Endodermal cell (in vitro differentiated cells): ENCODE measurements around the gene NEK9. TPM values are rescaled to one million over a fixed set of nuclear protein-coding genes. Genes with fewer than 3 reads are reported as not detected.
"Not testable (repeated sequence)": the region's sequence is repeated elsewhere in the genome, so short reads cannot be mapped to it uniquely, and the experiment has no call there.

Experiments used
- DNase-seq: peaks from one replicate; pipeline ENCODE4 v3.0.0-alpha.2; 2017
- H3K27ac ChIP-seq: 2 replicates; pipeline ENCODE4 v1.5.1; 2013; ENCODE audit warnings: mild to moderate bottlenecking, low read depth, low read length, moderate library complexity
- H3K27me3 ChIP-seq: 2 replicates; pipeline ENCODE4 v1.6.1; 2013; ENCODE audit warnings: mild to moderate bottlenecking, low read length, moderate library complexity; ENCODE audit not compliant: insufficient read depth, control insufficient read depth, poor library complexity, severe bottlenecking
- H3K36me3 ChIP-seq: 2 replicates; pipeline ENCODE4 v1.7.0; 2013; ENCODE audit warnings: mild to moderate bottlenecking, low read length, moderate library complexity; ENCODE audit not compliant: control insufficient read depth, insufficient read depth
- H3K4me1 ChIP-seq: one replicate; pipeline ENCODE4 v1.7.0; 2013; ENCODE audit warnings: low read length; ENCODE audit not compliant: control insufficient read depth, insufficient read depth
- H3K4me3 ChIP-seq: 2 replicates; pipeline ENCODE4 v1.5.1; 2013; ENCODE audit warnings: mild to moderate bottlenecking, low read length, moderate library complexity
- H3K9ac ChIP-seq: 2 replicates; pipeline ENCODE4 v1.6.1; 2013; ENCODE audit warnings: mild to moderate bottlenecking, low read length, moderate library complexity; ENCODE audit not compliant: poor library complexity, severe bottlenecking; ENCODE audit errors: extremely low read depth
- H3K9me3 ChIP-seq: 2 replicates; pipeline ENCODE4 v1.6.1; 2013; ENCODE audit warnings: mild to moderate bottlenecking, low read length, moderate library complexity; ENCODE audit not compliant: control insufficient read depth
- H3K27ac Mint-ChIP-seq: 2 replicates; pipeline ENCODE4 v1.8.0; 2020; ENCODE audit warnings: mixed read lengths
- H3K27me3 Mint-ChIP-seq: 2 replicates; pipeline ENCODE4 v1.8.0; 2021; ENCODE audit warnings: mild to moderate bottlenecking, mixed read lengths; ENCODE audit not compliant: insufficient read depth
- H3K36me3 Mint-ChIP-seq: 2 replicates; pipeline ENCODE4 v1.8.0; 2020; ENCODE audit warnings: low read depth, mixed read lengths
- H3K4me1 Mint-ChIP-seq: 2 replicates; pipeline ENCODE4 v1.8.0; 2020; ENCODE audit warnings: mixed read lengths
- H3K4me3 Mint-ChIP-seq: 2 replicates; pipeline ENCODE4 v1.8.0; 2020; ENCODE audit warnings: mild to moderate bottlenecking, moderate library complexity, mixed read lengths
- H3K9me3 Mint-ChIP-seq: 2 replicates; pipeline ENCODE4 v1.8.0; 2020; ENCODE audit warnings: mild to moderate bottlenecking, mixed read lengths
- CTCF ChIP-seq: fragments of 200-600 bp; sonication (generic); conservative IDR thresholded peaks from 2 replicates; pipeline ENCODE4 v1.5.0; 2021; ENCODE audit warnings: antibody characterized with exemption, mild to moderate bottlenecking
- WGBS, 2 experiments: methylation state at CpG; one replicate each; pipeline versions ENCODE4 v1.1.5 to v1.1.7; 2013; ENCODE audit warnings: missing lambda C conversion rate in 2 of 2, mixed read lengths in 1 of 2; ENCODE audit not compliant: insufficient coverage in 1 of 2, insufficient read length in 1 of 2; 5-methylcytosine and 5-hydroxymethylcytosine counted together
- total RNA-seq, 2 donors: library from RNA; stranded (reverse); fragmentation: NEBNext Ultra II Directional in 1 of 2; extraction: Animal tissue kit (Norgen Biotek cat#: 25700) in 1 of 2; gene quantifications; 2 replicates in 1 of 2; 3 replicates in 1 of 2; pipeline ENCODE4 v1.2.1, GENCODE V29; 2021

NEK9 gene
- total RNA-seq, 2 donors from 2014 or later, result 74.1 to 97.5 TPM

GRCh38 chr14:75069121-75069810 is 57.6 kb downstream of the NEK9 start, which contains the start of gene ZC2HC1C:
ZC2HC1C (plus strand) TSS chr14:75069641; CDS start chr14:75070574, 933 bp downstream.
- Mint-ChIP-seq H3K27ac (peak within 1 kb of the TSS; percentile 96), H3K27me3 (no peaks in the 10 kb centered on the region), H3K36me3 (no peaks in the 10 kb centered on the region), H3K4me3 (no peak within 1 kb of the TSS), H3K4me1 (peaks cover 4% of the 10 kb centered on the region), H3K9me3 (no peaks in the 10 kb centered on the region)
- peak within 1 kb of the TSS; percentile 90 for H3K4me3 ChIP-seq
- peak within 1 kb of the TSS; percentile 68 for H3K9ac ChIP-seq
- H3K9me3 ChIP-seq, result no peaks in the 10 kb centered on the region
- H3K4me1 ChIP-seq, result no peaks in the 10 kb centered on the region
- peak within 1 kb of the TSS; percentile 49 for H3K27ac ChIP-seq
- no peaks in the 10 kb centered on the region for H3K36me3 ChIP-seq
- no peaks in the 10 kb centered on the region for H3K27me3 ChIP-seq
- 2 to 7% methylated on average over 18 to 58 of the region's 58 CpGs for WGBS, 2 experiments
- no peak for TF ChIP-seq CTCF
- DNase-seq, result peak; percentile 98

GRCh38 chr14:75068294-75069120 is 58.3 kb downstream of the NEK9 start:
- 11 to 13% methylated on average over 12 to 15 of the region's 15 CpGs for WGBS, 2 experiments
- Histone ChIP-seq H3K9ac (peak overlapping the region; percentile 68), H3K4me1 (no peaks in the 10 kb centered on the region), H3K27me3 (no peaks in the 10 kb centered on the region), H3K27ac (no peak overlapping the region), H3K36me3 (no peaks in the 10 kb centered on the region), H3K9me3 (no peaks in the 10 kb centered on the region), H3K4me3 (peak overlapping the region; percentile 90)
- Mint-ChIP-seq H3K4me1 (peaks cover 4% of the 10 kb centered on the region), H3K36me3 (no peaks in the 10 kb centered on the region), H3K4me3 (no peak overlapping the region), H3K27me3 (no peaks in the 10 kb centered on the region), H3K27ac (no peak overlapping the region), H3K9me3 (no peaks in the 10 kb centered on the region)
- DNase-seq, result no peak
- TF ChIP-seq CTCF, result no peak

- not testable (repeated sequence) for H3K27me3 Mint-ChIP-seq, H3K9me3 Mint-ChIP-seq, H3K4me3 Mint-ChIP-seq, DNase-seq, H3K4me1 ChIP-seq, H3K36me3 ChIP-seq, H3K27ac ChIP-seq, H3K27me3 ChIP-seq, H3K36me3 Mint-ChIP-seq, H3K9ac ChIP-seq, H3K27ac Mint-ChIP-seq, H3K9me3 ChIP-seq
- WGBS, 2 experiments, result 88 to 93% methylated on average over 4 of the region's 4 CpGs
- peak overlapping the region; percentile 90 for H3K4me3 ChIP-seq
- H3K4me1 Mint-ChIP-seq, result peaks cover 12% of the 10 kb centered on the region
Observed at GRCh38 chr14:75067765-75068164, 59.1 kb downstream of the NEK9 start.
